A549 treated with RU486 at 1 μM for 4 hours (cell line): ENCODE results near the gene GBP3. TPM values are rescaled to one million over a fixed set of nuclear protein-coding genes. Genes with fewer than 3 reads are reported as not detected.

Experiments
- total RNA-seq: library from RNA; stranded (reverse); fragments of 200-300 nt; extraction: Qiagen RNA extraction; gene quantifications from 5 replicates; pipeline ENCODE4 v1.2.3, GENCODE V29; 2022; ENCODE audit warnings: low read depth

The GBP3 gene, protein sequence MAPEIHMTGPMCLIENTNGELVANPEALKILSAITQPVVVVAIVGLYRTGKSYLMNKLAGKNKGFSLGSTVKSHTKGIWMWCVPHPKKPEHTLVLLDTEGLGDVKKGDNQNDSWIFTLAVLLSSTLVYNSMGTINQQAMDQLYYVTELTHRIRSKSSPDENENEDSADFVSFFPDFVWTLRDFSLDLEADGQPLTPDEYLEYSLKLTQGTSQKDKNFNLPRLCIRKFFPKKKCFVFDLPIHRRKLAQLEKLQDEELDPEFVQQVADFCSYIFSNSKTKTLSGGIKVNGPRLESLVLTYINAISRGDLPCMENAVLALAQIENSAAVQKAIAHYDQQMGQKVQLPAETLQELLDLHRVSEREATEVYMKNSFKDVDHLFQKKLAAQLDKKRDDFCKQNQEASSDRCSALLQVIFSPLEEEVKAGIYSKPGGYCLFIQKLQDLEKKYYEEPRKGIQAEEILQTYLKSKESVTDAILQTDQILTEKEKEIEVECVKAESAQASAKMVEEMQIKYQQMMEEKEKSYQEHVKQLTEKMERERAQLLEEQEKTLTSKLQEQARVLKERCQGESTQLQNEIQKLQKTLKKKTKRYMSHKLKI
- 1.1 to 1.8 TPM (median 1.6 TPM) in 5 replicates for total RNA-seq

GRCh38 chr1:89022167-89022959, at the start of gene GBP3:
Gene GBP3, minus strand, starts transcription at chr1:89022866. Its CDS starts 2,145 bp downstream, at chr1:89020721.

DNA sequence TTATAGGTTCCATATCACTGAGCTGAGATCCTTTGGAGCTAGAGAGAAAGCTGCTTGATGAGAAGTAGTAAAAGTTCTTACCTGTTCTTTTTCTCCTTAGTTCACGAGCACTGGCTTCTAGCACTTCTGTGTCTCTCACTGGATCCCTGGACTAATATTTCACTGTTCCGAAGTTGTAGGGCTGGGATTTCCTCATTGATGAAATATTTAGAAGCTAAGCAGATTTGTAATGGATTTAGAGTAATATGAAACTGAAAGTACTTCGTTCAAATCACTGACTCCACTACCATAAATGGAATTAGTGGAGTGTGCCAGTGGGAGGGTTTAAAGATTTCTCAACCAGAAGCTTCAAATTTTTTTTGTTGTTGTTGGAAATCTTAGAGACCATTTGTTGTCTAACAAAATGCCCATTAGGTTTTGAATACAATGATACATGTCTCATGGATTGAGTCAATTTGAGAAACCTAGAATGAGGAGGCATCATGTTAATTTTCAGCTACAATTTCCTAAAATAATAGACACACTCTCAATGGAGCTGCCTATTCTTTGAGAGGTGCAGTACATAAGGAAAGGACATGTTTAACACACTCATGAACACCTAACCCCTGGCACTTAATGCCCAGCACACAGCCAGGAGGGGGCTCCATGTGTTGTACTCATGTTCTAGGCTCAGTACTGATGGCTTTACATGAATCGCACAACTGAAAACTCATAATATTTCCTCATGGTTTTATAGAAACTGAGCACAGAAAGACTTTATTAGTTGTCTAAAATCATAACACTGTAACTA, 42.6 kb upstream of the GBP3 start, which contains the start of gene GBP1:
Gene GBP1 (minus strand): TSS at position 130 of the 790 bp plus-strand sequence. CDS start 1,974 bp downstream, outside the sequence.

Other genes starting within 250 kb of the GBP3 start
- 23.3 to 32.5 TPM (median 26.2 TPM) in 5 replicates for gene GTF2B, start 131.3 kb downstream of the GBP3 start, total RNA-seq
- 3.6 to 8.4 TPM (median 7.3 TPM) in 5 replicates for gene KYAT3, start 30.2 kb downstream of the GBP3 start, total RNA-seq
- gene RBMXL1, start 30.2 kb downstream of the GBP3 start, total RNA-seq = 1.5 to 2.4 TPM (median 2.0 TPM) in 5 replicates
- 0.08 to 0.34 TPM (median 0.12 TPM) in 4 of 5 replicates, not detected in the other for gene GBP1, start 42.3 kb upstream of the GBP3 start, total RNA-seq
- 0.65 to 1.3 TPM (median 0.87 TPM) in 5 replicates for gene GBP2, start 103.2 kb upstream of the GBP3 start, total RNA-seq
- gene GBP7, start 153.1 kb upstream of the GBP3 start, total RNA-seq = not detected in 5 replicates
- 0.03 TPM in 1 of 5 replicates, not detected in the others for gene GBP4, start 176.1 kb upstream of the GBP3 start, total RNA-seq
- not detected in 5 replicates for gene GBP5, start 250.0 kb upstream of the GBP3 start, total RNA-seq